ENCODE measurements around the gene NCK2. TPM values are rescaled to one million over a fixed set of nuclear protein-coding genes. Genes with fewer than 3 reads are reported as not detected.

The NCK2 gene
- total RNA-seq, 5 donors from 2014 or later (not counting 1 experiment from before 2014, with no cell fraction given): 97.7 to 154 (median 120) TPM

GRCh38 chr2:105875241-105875640 lies 130.5 kb downstream of the NCK2 start:
- DNase-seq (peak in 1 of 35 experiments; percentile 11), ATAC-seq (replicated peaks in 1 of 4) (no peak)
- peak overlapping the region; percentile 46 for H3K27ac ChIP-seq (ENCODE audit: low read length)
- no peak overlapping the region for H3K4me3 ChIP-seq (ENCODE audit: control insufficient read depth in 1 of 2, extremely low read depth in 1 of 2, low read length in 1 of 2)
- H3K4me1 Mint-ChIP-seq: peaks cover 92 to 100% (median 99%) of the 10 kb centered on the region in 3 donors
- no peaks in the 10 kb centered on the region for H3K27me3 Mint-ChIP-seq
- H3K9me3 Mint-ChIP-seq: no peaks in the 10 kb centered on the region
- WGBS (ENCODE audit: insufficient coverage): 89% methylated on average over 5 of the region's 7 CpGs
- no peaks in the 10 kb centered on the region for H3K27me3 ChIP-seq (replicated peaks in 1 of 2; ENCODE audit: control insufficient read depth in 2 of 2, extremely low read depth in 1 of 2, insufficient read depth in 2 of 2, low read length in 1 of 2)
- peak overlapping the region; percentile 84 to 86 for H3K27ac Mint-ChIP-seq
- ChIA-PET CTCF (no interaction called here), POLR2A (no interaction called here)
- H3K4me3 Mint-ChIP-seq: peak overlapping the region in 2 of 3 donors; percentile 6 to 21
- H3K36me3 Mint-ChIP-seq: peaks cover 54% of the 10 kb centered on the region
- peaks cover 8 to 81% of the 10 kb centered on the region in 2 experiments for H3K4me1 ChIP-seq (ENCODE audit: control insufficient read depth in 1 of 2, extremely low read depth in 1 of 2, insufficient read depth in 2 of 2, low read length in 2 of 2)
- peaks cover 7 to 40% of the 10 kb centered on the region in 2 donors for H3K36me3 ChIP-seq (ENCODE audit: control insufficient read depth in 2 of 2, extremely low read depth in 1 of 2, insufficient read depth in 1 of 2, low read length in 1 of 2)
- H3K9me3 ChIP-seq: no peaks in the 10 kb centered on the region

- ChIA-PET CTCF (no interaction called here), POLR2A (no interaction called here)
- Mint-ChIP-seq H3K27ac (peak overlapping the region; percentile 84 to 86), H3K4me1 (peaks cover 86 to 93% (median 92%) of the 10 kb centered on the region in 3 donors), H3K9me3 (no peaks in the 10 kb centered on the region), H3K27me3 (no peaks in the 10 kb centered on the region), H3K4me3 (peak overlapping the region in 1 of 3 donors; percentile 6), H3K36me3 (peaks cover 54% of the 10 kb centered on the region)
- H3K4me3 ChIP-seq (ENCODE audit: control insufficient read depth in 1 of 2, extremely low read depth in 1 of 2, low read length in 1 of 2): no peak overlapping the region
- 100% methylated on average over 1 of the region's 4 CpGs for WGBS (ENCODE audit: insufficient coverage)
- no peak overlapping the region for H3K27ac ChIP-seq (ENCODE audit: low read length)
- no peaks in the 10 kb centered on the region for H3K27me3 ChIP-seq (replicated peaks in 1 of 2; ENCODE audit: control insufficient read depth in 2 of 2, extremely low read depth in 1 of 2, insufficient read depth in 2 of 2, low read length in 1 of 2)
- ATAC-seq (replicated peaks in 1 of 4) (no peak), DNase-seq (no peak)
- no peaks in the 10 kb centered on the region for H3K9me3 ChIP-seq
- H3K36me3 ChIP-seq (ENCODE audit: control insufficient read depth in 2 of 2, extremely low read depth in 1 of 2, insufficient read depth in 1 of 2, low read length in 1 of 2): peaks cover 11 to 48% of the 10 kb centered on the region in 2 donors
- peaks cover 6 to 71% of the 10 kb centered on the region in 2 experiments for H3K4me1 ChIP-seq (ENCODE audit: control insufficient read depth in 1 of 2, extremely low read depth in 1 of 2, insufficient read depth in 2 of 2, low read length in 2 of 2)
These were observed 131.5 kb downstream of the NCK2 start for GRCh38 chr2:105876191-105876590.

- H3K9me3 ChIP-seq: no peaks in the 10 kb centered on the region
- Mint-ChIP-seq H3K9me3 (no peaks in the 10 kb centered on the region), H3K27me3 (no peaks in the 10 kb centered on the region), H3K27ac (peak overlapping the region; percentile 84 to 86), H3K4me3 (peak overlapping the region in 1 of 3 donors; percentile 6), H3K4me1 (peaks cover 84 to 90% (median 87%) of the 10 kb centered on the region in 3 donors), H3K36me3 (peaks cover 63% of the 10 kb centered on the region)
- DNase-seq: no peak
- ChIA-PET CTCF (no interaction called here), POLR2A (no interaction called here)
- no peaks in the 10 kb centered on the region for H3K27me3 ChIP-seq (replicated peaks in 1 of 2; ENCODE audit: control insufficient read depth in 2 of 2, extremely low read depth in 1 of 2, insufficient read depth in 2 of 2, low read length in 1 of 2)
- WGBS (ENCODE audit: insufficient coverage): no CpG with 5 or more reads among the region's 2 CpGs
- peaks cover 4 to 62% of the 10 kb centered on the region in 2 experiments for H3K4me1 ChIP-seq (ENCODE audit: control insufficient read depth in 1 of 2, extremely low read depth in 1 of 2, insufficient read depth in 2 of 2, low read length in 2 of 2)
- ATAC-seq (replicated peaks in 1 of 4): peak in 2 of 4 experiments; percentile 45 to 49
- H3K27ac ChIP-seq (ENCODE audit: low read length): peak overlapping the region; percentile 44
- peaks cover 13 to 60% of the 10 kb centered on the region in 2 donors for H3K36me3 ChIP-seq (ENCODE audit: control insufficient read depth in 2 of 2, extremely low read depth in 1 of 2, insufficient read depth in 1 of 2, low read length in 1 of 2)
- H3K4me3 ChIP-seq (ENCODE audit: control insufficient read depth in 1 of 2, extremely low read depth in 1 of 2, low read length in 1 of 2): no peak overlapping the region
These were observed 133.2 kb downstream of the NCK2 start for GRCh38 chr2:105877945-105878344.

- WGBS (ENCODE audit: insufficient coverage): 94% methylated on average over 6 of the region's 15 CpGs
- H3K27ac Mint-ChIP-seq: peak overlapping the region; percentile 56 to 84
- no peaks in the 10 kb centered on the region for H3K27me3 ChIP-seq (replicated peaks in 1 of 2; ENCODE audit: control insufficient read depth in 2 of 2, extremely low read depth in 1 of 2, insufficient read depth in 2 of 2, low read length in 1 of 2)
- ChIA-PET CTCF (no interaction called here), POLR2A (no interaction called here)
- H3K4me1 ChIP-seq (ENCODE audit: control insufficient read depth in 1 of 2, extremely low read depth in 1 of 2, insufficient read depth in 2 of 2, low read length in 2 of 2): peaks cover 8 to 63% of the 10 kb centered on the region in 2 experiments
- DNase-seq: no peak
- H3K36me3 ChIP-seq (ENCODE audit: control insufficient read depth in 2 of 2, extremely low read depth in 1 of 2, insufficient read depth in 1 of 2, low read length in 1 of 2): peaks cover 13 to 71% of the 10 kb centered on the region in 2 donors
- H3K4me3 Mint-ChIP-seq: no peak overlapping the region
- H3K36me3 Mint-ChIP-seq: peaks cover 68% of the 10 kb centered on the region
- no peak for ATAC-seq (replicated peaks in 1 of 4)
- no peak overlapping the region for H3K4me3 ChIP-seq (ENCODE audit: control insufficient read depth in 1 of 2, extremely low read depth in 1 of 2, low read length in 1 of 2)
- peaks cover 84 to 90% (median 87%) of the 10 kb centered on the region in 3 donors for H3K4me1 Mint-ChIP-seq
- H3K9me3 ChIP-seq: no peaks in the 10 kb centered on the region
- H3K9me3 Mint-ChIP-seq: no peaks in the 10 kb centered on the region
- H3K27ac ChIP-seq (ENCODE audit: low read length): peak overlapping the region; percentile 44
- no peaks in the 10 kb centered on the region for H3K27me3 Mint-ChIP-seq
These were observed 134.5 kb downstream of the NCK2 start for GRCh38 chr2:105879106-105879802.

GRCh38 chr2:105879803-105880300 lies 135.1 kb downstream of the NCK2 start:
- POLR2A ChIA-PET: no interaction called here
- peaks cover 71% of the 10 kb centered on the region for H3K36me3 Mint-ChIP-seq
- Histone ChIP-seq H3K36me3 (ENCODE audit: control insufficient read depth in 2 of 2, extremely low read depth in 1 of 2, insufficient read depth in 1 of 2, low read length in 1 of 2) (peaks cover 13 to 71% of the 10 kb centered on the region in 2 donors), H3K4me3 (ENCODE audit: control insufficient read depth in 1 of 2, extremely low read depth in 1 of 2, low read length in 1 of 2) (no peak overlapping the region), H3K4me1 (ENCODE audit: control insufficient read depth in 1 of 2, extremely low read depth in 1 of 2, insufficient read depth in 2 of 2, low read length in 2 of 2) (peaks cover 11 to 63% of the 10 kb centered on the region in 2 experiments), H3K27ac (ENCODE audit: low read length) (peak overlapping the region; percentile 7), H3K27me3 (replicated peaks in 1 of 2; ENCODE audit: control insufficient read depth in 2 of 2, extremely low read depth in 1 of 2, insufficient read depth in 2 of 2, low read length in 1 of 2) (no peaks in the 10 kb centered on the region), H3K9me3 (no peaks in the 10 kb centered on the region)
- H3K4me3 Mint-ChIP-seq: no peak overlapping the region
- no peaks in the 10 kb centered on the region for H3K27me3 Mint-ChIP-seq
- H3K27ac Mint-ChIP-seq: peak overlapping the region; percentile 24 to 56
- CTCF ChIA-PET: no interaction called here
- H3K4me1 Mint-ChIP-seq: peaks cover 84 to 90% (median 87%) of the 10 kb centered on the region in 3 donors
- ATAC-seq (replicated peaks in 1 of 4): no peak
- no CpG with 5 or more reads among the region's 6 CpGs for WGBS (ENCODE audit: insufficient coverage)
- H3K9me3 Mint-ChIP-seq: no peaks in the 10 kb centered on the region
- no peak for DNase-seq

- 83% methylated on average over 1 of the region's 6 CpGs for WGBS (ENCODE audit: insufficient coverage)
- Mint-ChIP-seq H3K9me3 (no peaks in the 10 kb centered on the region), H3K4me3 (no peak overlapping the region), H3K4me1 (peaks cover 84 to 88% (median 86%) of the 10 kb centered on the region in 3 donors), H3K36me3 (peaks cover 68% of the 10 kb centered on the region), H3K27ac (peak overlapping the region; percentile 24 to 56), H3K27me3 (no peaks in the 10 kb centered on the region)
- ATAC-seq (replicated peaks in 1 of 4): no peak
- ChIA-PET POLR2A (no interaction called here), CTCF (no interaction called here)
- Histone ChIP-seq H3K36me3 (ENCODE audit: control insufficient read depth in 2 of 2, extremely low read depth in 1 of 2, insufficient read depth in 1 of 2, low read length in 1 of 2) (peaks cover 13 to 65% of the 10 kb centered on the region in 2 donors), H3K4me3 (ENCODE audit: control insufficient read depth in 1 of 2, extremely low read depth in 1 of 2, low read length in 1 of 2) (no peak overlapping the region), H3K27ac (ENCODE audit: low read length) (peak overlapping the region; percentile 7), H3K9me3 (no peaks in the 10 kb centered on the region), H3K27me3 (replicated peaks in 1 of 2; ENCODE audit: control insufficient read depth in 2 of 2, extremely low read depth in 1 of 2, insufficient read depth in 2 of 2, low read length in 1 of 2) (no peaks in the 10 kb centered on the region), H3K4me1 (ENCODE audit: control insufficient read depth in 1 of 2, extremely low read depth in 1 of 2, insufficient read depth in 2 of 2, low read length in 2 of 2) (peaks cover 11 to 59% of the 10 kb centered on the region in 2 experiments)
- DNase-seq: no peak
These were observed 135.9 kb downstream of the NCK2 start for GRCh38 chr2:105880637-105881036.
